ENCODE measurements around the gene ZNF207.
A peak's percentile ranks its signal among the peaks of the same experiment; 100 is the strongest.

Gene ZNF207

DNA sequence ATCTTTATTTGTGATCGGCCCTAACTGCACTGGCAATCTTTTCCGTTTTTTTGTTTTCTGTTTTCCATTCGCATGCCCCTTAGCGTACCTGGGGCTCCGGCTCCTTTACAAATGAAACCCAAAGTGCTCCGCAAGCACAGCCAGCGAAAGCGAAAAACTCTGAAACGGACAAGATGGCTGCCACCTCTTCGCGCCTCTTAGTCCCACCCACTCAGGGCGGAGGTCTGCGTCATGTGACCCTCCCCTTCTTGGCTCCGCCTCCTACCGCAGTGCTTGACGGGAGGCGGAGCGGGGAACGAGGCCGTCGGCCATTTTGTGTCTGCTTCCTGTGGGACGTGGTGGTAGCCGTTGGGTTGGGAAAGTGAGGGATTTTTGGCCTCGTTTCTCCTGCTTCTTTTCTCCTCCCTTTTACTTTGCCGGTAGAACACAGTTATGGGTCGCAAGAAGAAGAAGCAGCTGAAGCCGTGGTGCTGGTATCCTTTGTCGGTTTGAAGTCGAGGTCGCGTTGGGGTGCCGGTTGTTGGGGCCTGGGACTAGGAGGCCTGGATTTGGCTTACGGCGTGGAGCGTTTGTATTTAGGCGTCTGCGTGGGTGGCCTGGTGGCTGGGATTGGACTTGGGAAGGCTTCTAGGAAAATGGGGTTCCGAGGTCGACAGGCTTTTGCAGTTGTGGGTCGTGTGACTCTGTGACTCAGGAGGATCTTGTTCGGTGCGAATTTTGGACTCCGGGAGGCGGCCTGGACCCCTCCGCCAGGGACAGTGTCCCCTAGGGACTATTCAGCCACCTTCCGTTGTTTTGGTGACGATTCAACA lies at the start of gene ZNF207 (continued):
- TF ChIP-seq, protein P1, sequence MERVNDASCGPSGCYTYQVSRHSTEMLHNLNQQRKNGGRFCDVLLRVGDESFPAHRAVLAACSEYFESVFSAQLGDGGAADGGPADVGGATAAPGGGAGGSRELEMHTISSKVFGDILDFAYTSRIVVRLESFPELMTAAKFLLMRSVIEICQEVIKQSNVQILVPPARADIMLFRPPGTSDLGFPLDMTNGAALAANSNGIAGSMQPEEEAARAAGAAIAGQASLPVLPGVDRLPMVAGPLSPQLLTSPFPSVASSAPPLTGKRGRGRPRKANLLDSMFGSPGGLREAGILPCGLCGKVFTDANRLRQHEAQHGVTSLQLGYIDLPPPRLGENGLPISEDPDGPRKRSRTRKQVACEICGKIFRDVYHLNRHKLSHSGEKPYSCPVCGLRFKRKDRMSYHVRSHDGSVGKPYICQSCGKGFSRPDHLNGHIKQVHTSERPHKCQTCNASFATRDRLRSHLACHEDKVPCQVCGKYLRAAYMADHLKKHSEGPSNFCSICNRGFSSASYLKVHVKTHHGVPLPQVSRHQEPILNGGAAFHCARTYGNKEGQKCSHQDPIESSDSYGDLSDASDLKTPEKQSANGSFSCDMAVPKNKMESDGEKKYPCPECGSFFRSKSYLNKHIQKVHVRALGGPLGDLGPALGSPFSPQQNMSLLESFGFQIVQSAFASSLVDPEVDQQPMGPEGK (tag by site-specific recombination; IDR thresholded peaks at IDR 0.05) = peak; percentile 76
- TF ChIP-seq ZNF274 (IDR thresholded peaks at IDR 0.05; ENCODE audit: low read length) (no peak), ZNF274 (tag by site-specific recombination; IDR thresholded peaks at IDR 0.05; ENCODE audit: borderline replicate concordance) (no peak), ZBTB8A (tag by site-specific recombination; IDR thresholded peaks at IDR 0.05) (no peak; the same call in 1 of the 2 replicates), ZNF76 (tag by site-specific recombination; IDR thresholded peaks at IDR 0.05; ENCODE audit: borderline replicate concordance, low read depth) (peak; percentile 94), BCL11B (tag by site-specific recombination; IDR thresholded peaks at IDR 0.05; ENCODE audit: low read depth) (0 out of 2 replicates have a peak, but pooled peaks have one; percentile 33), ZEB2 (tag by site-specific recombination; IDR thresholded peaks at IDR 0.05) (peak; percentile 76), ZNF747 (tag by site-specific recombination; IDR thresholded peaks at IDR 0.05) (no peak), ZBTB48 (tag by site-specific recombination; IDR thresholded peaks at IDR 0.05) (peak; percentile 96), ZNF792 (tag by site-specific recombination; IDR thresholded peaks at IDR 0.05) (0 out of 2 replicates have a peak, but pooled peaks have one; percentile 47), SALL2 (tag by site-specific recombination; IDR thresholded peaks at IDR 0.05; ENCODE audit: borderline replicate concordance) (no peak), ZNF623 (tag by site-specific recombination; IDR thresholded peaks at IDR 0.05) (peak; percentile 6; the same call in 1 of the 2 replicates), TRIM28 (IDR thresholded peaks at IDR 0.05; ENCODE audit: borderline replicate concordance, low read length) (no peak), ZNF548 (tag by site-specific recombination; IDR thresholded peaks at IDR 0.05) (no peak), ZXDB (tag by site-specific recombination; IDR thresholded peaks at IDR 0.05) (peak; percentile 50; the same call in 1 of the 2 replicates), ZFP37 (tag by site-specific recombination; IDR thresholded peaks at IDR 0.05) (peak; percentile 72; the same call in 1 of the 2 replicates), ZNF311 (tag by site-specific recombination; IDR thresholded peaks at IDR 0.05; ENCODE audit: borderline replicate concordance) (no peak), SP7 (tag by site-specific recombination; IDR thresholded peaks at IDR 0.05) (peak; percentile 75), GLIS2 (tag by site-specific recombination; IDR thresholded peaks at IDR 0.05) (peak; percentile 86), ZNF571 (tag by site-specific recombination; IDR thresholded peaks at IDR 0.05) (no peak), ZNF660 (tag by site-specific recombination; IDR thresholded peaks at IDR 0.05) (peak; percentile 64; the same call in 1 of the 2 replicates), ZNF664 (tag by site-specific recombination; IDR thresholded peaks at IDR 0.05) (0 out of 2 replicates have a peak, but pooled peaks have one; percentile 4), ZNF202 (tag by site-specific recombination; IDR thresholded peaks at IDR 0.05; ENCODE audit: borderline replicate concordance) (no peak), RBAK (tag by site-specific recombination; IDR thresholded peaks at IDR 0.05) (0 out of 2 replicates have a peak, but pooled peaks have one; percentile 13), ZBTB17 (tag by site-specific recombination; IDR thresholded peaks at IDR 0.05) (peak; percentile 13; the same call in 1 of the 2 replicates), ZSCAN16 (tag by site-specific recombination; IDR thresholded peaks at IDR 0.05) (no peak), EGR2 (tag by site-specific recombination; IDR thresholded peaks at IDR 0.05; ENCODE audit: low read depth) (peak; percentile 86), ZNF324 (tag by site-specific recombination; IDR thresholded peaks at IDR 0.05) (peak; percentile 89; the same call in 1 of the 2 replicates), ZNF707 (tag by site-specific recombination; IDR thresholded peaks at IDR 0.05) (no peak), ZNF433 (tag by site-specific recombination; IDR thresholded peaks at IDR 0.05; ENCODE audit: low read depth) (0 out of 2 replicates have a peak, but pooled peaks have one; percentile 5), KLF10 (tag by site-specific recombination; IDR thresholded peaks at IDR 0.05) (no peak), ZNF221 (tag by site-specific recombination; IDR thresholded peaks at IDR 0.05; ENCODE audit: borderline replicate concordance) (no peak), ZFP3 (tag by site-specific recombination; IDR thresholded peaks at IDR 0.05; ENCODE audit: low read depth) (peak; percentile 40; the same call in 1 of the 2 replicates)
- TF ChIP-seq, protein P2, sequence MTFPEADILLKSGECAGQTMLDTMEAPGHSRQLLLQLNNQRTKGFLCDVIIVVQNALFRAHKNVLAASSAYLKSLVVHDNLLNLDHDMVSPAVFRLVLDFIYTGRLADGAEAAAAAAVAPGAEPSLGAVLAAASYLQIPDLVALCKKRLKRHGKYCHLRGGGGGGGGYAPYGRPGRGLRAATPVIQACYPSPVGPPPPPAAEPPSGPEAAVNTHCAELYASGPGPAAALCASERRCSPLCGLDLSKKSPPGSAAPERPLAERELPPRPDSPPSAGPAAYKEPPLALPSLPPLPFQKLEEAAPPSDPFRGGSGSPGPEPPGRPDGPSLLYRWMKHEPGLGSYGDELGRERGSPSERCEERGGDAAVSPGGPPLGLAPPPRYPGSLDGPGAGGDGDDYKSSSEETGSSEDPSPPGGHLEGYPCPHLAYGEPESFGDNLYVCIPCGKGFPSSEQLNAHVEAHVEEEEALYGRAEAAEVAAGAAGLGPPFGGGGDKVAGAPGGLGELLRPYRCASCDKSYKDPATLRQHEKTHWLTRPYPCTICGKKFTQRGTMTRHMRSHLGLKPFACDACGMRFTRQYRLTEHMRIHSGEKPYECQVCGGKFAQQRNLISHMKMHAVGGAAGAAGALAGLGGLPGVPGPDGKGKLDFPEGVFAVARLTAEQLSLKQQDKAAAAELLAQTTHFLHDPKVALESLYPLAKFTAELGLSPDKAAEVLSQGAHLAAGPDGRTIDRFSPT (tag by site-specific recombination; IDR thresholded peaks at IDR 0.05) = no peak
- TF ChIP-seq, protein P3, sequence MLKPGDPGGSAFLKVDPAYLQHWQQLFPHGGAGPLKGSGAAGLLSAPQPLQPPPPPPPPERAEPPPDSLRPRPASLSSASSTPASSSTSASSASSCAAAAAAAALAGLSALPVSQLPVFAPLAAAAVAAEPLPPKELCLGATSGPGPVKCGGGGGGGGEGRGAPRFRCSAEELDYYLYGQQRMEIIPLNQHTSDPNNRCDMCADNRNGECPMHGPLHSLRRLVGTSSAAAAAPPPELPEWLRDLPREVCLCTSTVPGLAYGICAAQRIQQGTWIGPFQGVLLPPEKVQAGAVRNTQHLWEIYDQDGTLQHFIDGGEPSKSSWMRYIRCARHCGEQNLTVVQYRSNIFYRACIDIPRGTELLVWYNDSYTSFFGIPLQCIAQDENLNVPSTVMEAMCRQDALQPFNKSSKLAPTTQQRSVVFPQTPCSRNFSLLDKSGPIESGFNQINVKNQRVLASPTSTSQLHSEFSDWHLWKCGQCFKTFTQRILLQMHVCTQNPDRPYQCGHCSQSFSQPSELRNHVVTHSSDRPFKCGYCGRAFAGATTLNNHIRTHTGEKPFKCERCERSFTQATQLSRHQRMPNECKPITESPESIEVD (tag by site-specific recombination; IDR thresholded peaks at IDR 0.05) = no peak
